NCI-H524 (cell line): Measurements from ENCODE around the gene CD160.
A peak's percentile ranks its signal among the peaks of the same experiment; 100 is the strongest.
"Not testable (repeated sequence)": the region's sequence is repeated elsewhere in the genome, so short reads cannot be mapped to it uniquely, and the experiment has no call there.

Source experiments
- DNase-seq, 2 experiments: peaks; one replicate each; lab custom pipeline; 2025; lab: John Stamatoyannopoulos, UW

CD160 gene

GRCh38 chr1:145759721-145760120 is 40.4 kb downstream of the CD160 start:
- DNase-seq = no peak

- not testable (repeated sequence) for DNase-seq
These were observed 41.2 kb downstream of the CD160 start for GRCh38 chr1:145760395-145760949.

GRCh38 chr1:145761498-145761897 is 42.2 kb downstream of the CD160 start:
- DNase-seq = not testable (repeated sequence)

- not testable (repeated sequence) for DNase-seq
These were observed 42.7 kb downstream of the CD160 start for GRCh38 chr1:145762001-145762400.

GRCh38 chr1:145764231-145764940 is 45.1 kb downstream of the CD160 start:
- DNase-seq = not testable (repeated sequence)

GRCh38 chr1:145765127-145765526 is 45.8 kb downstream of the CD160 start:
- not testable (repeated sequence) for DNase-seq

GRCh38 chr1:145765585-145766360 is 46.5 kb downstream of the CD160 start:
- DNase-seq = peak in 1 of 2 experiments; percentile 10

GRCh38 chr1:145766926-145767325 is 47.6 kb downstream of the CD160 start:
- not testable (repeated sequence) for DNase-seq

- not testable (repeated sequence) for DNase-seq
These were observed 48.7 kb downstream of the CD160 start for GRCh38 chr1:145768004-145768403.

- DNase-seq = peak; percentile 26 to 74
These were observed 51.8 kb downstream of the CD160 start for GRCh38 chr1:145771056-145771455.

GRCh38 chr1:145773423-145773822 is 54.1 kb downstream of the CD160 start:
- no peak for DNase-seq

GRCh38 chr1:145777357-145778145 is 58.3 kb downstream of the CD160 start:
- DNase-seq = no peak

- DNase-seq = no peak
These were observed 58.8 kb downstream of the CD160 start for GRCh38 chr1:145778146-145778540.

- DNase-seq = no peak
These were observed 63.2 kb downstream of the CD160 start for GRCh38 chr1:145782272-145783099.

GRCh38 chr1:145784409-145784808 is 65.1 kb downstream of the CD160 start:
- no peak for DNase-seq

- DNase-seq = no peak
These were observed 66.2 kb downstream of the CD160 start for GRCh38 chr1:145785547-145785946.

GRCh38 chr1:145786271-145786670 is 67.0 kb downstream of the CD160 start:
- DNase-seq = no peak

- DNase-seq = no peak
These were observed 69.3 kb downstream of the CD160 start for GRCh38 chr1:145788580-145788979.
